ENCODE data around the gene FOXP1. TPM values are rescaled to one million over a fixed set of nuclear protein-coding genes. Genes with fewer than 3 reads are reported as not detected.
A peak's percentile ranks its signal among the peaks of the same experiment; 100 is the strongest.

FOXP1 gene
- total RNA-seq, 1 experiment from 2014 or later: 75.3 TPM

GRCh38 chr3:70970952-70971351 lies 612.6 kb downstream of the FOXP1 start:
- Histone ChIP-seq H3K27ac (ENCODE audit: insufficient read length, low read depth, low read length) (no peak overlapping the region), H3K4me2 (ENCODE audit: insufficient read depth, insufficient read length, low read length) (no peak overlapping the region), H3T11ph (ENCODE audit: low read length) (no peak overlapping the region), H2AK5ac (ENCODE audit: insufficient read length, low read length) (no peak overlapping the region), H3K4ac (ENCODE audit: low read depth, low read length) (no peak overlapping the region), H3K18ac (ENCODE audit: insufficient read length, low read depth, low read length) (no peak overlapping the region), H3K79me1 (ENCODE audit: insufficient read depth, low read depth, low read length, poor library complexity, severe bottlenecking) (no peaks in the 10 kb centered on the region), H2BK5ac (ENCODE audit: insufficient read length, low read length) (no peak overlapping the region), H3K79me2 (ENCODE audit: insufficient read depth, low read length) (no peaks in the 10 kb centered on the region), H4K5ac (ENCODE audit: insufficient read length, low read depth, low read length) (no peak overlapping the region), H3K23me2 (ENCODE audit: insufficient read length, low read depth, low read length, poor library complexity, severe bottlenecking) (no peaks in the 10 kb centered on the region), H3K27me3 (ENCODE audit: insufficient read depth, low read length) (no peaks in the 10 kb centered on the region), H2BK20ac (ENCODE audit: low read depth, low read length, poor library complexity, severe bottlenecking) (no peak overlapping the region), H3K14ac (ENCODE audit: insufficient read depth, low read length) (no peak overlapping the region), H2BK15ac (ENCODE audit: low read depth, low read length) (no peak overlapping the region), H3K23ac (ENCODE audit: insufficient read length, low read depth, low read length) (no peak overlapping the region), H3K9ac (ENCODE audit: extremely low read depth, insufficient read length, low read length) (no peak overlapping the region), H4K8ac (replicated peaks; ENCODE audit: insufficient read length, low read depth, low read length) (no peak overlapping the region), H3K56ac (ENCODE audit: insufficient read length, low read depth, low read length) (no peak overlapping the region), H4K20me1 (ENCODE audit: control insufficient read depth, insufficient read depth, insufficient read length) (no peaks in the 10 kb centered on the region), H2BK120ac (ENCODE audit: low read depth, low read length, poor library complexity, severe bottlenecking) (no peak overlapping the region), H3K4me1 (ENCODE audit: insufficient read depth, low read length) (no peaks in the 10 kb centered on the region), H4K91ac (ENCODE audit: insufficient read length, low read depth, low read length) (no peak overlapping the region), H2AFZ (ENCODE audit: low read length) (no peak overlapping the region), H2BK12ac (ENCODE audit: insufficient read length, low read depth, low read length) (no peak overlapping the region), H3K9me3 (ENCODE audit: control insufficient read depth, low read depth, low read length) (no peaks in the 10 kb centered on the region)
- Mint-ChIP-seq H3K4me3 (no peak overlapping the region; a peak in 1 of 5 replicates), H3K36me3 (ENCODE audit: insufficient read depth in 1 of 3, low read depth in 3 of 3) (peaks cover 2 to 55% (median 25%) of the 10 kb centered on the region in 3 experiments; a peak in 6 of 7 replicates), H3K4me1 (peaks cover 17 to 25% of the 10 kb centered on the region in 2 experiments), H3K27me3 (ENCODE audit: low read depth) (no peaks in the 10 kb centered on the region), H3K27ac (peak overlapping the region in 2 of 3 experiments; percentile 1 to 45; a peak in 3 of 7 replicates), H3K9me3 (no peaks in the 10 kb centered on the region)
- TF ChIP-seq, protein P1, sequence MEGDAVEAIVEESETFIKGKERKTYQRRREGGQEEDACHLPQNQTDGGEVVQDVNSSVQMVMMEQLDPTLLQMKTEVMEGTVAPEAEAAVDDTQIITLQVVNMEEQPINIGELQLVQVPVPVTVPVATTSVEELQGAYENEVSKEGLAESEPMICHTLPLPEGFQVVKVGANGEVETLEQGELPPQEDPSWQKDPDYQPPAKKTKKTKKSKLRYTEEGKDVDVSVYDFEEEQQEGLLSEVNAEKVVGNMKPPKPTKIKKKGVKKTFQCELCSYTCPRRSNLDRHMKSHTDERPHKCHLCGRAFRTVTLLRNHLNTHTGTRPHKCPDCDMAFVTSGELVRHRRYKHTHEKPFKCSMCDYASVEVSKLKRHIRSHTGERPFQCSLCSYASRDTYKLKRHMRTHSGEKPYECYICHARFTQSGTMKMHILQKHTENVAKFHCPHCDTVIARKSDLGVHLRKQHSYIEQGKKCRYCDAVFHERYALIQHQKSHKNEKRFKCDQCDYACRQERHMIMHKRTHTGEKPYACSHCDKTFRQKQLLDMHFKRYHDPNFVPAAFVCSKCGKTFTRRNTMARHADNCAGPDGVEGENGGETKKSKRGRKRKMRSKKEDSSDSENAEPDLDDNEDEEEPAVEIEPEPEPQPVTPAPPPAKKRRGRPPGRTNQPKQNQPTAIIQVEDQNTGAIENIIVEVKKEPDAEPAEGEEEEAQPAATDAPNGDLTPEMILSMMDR (conservative IDR thresholded peaks at IDR 0.05): no peak
- no CpG with 5 or more reads among the region's 6 CpGs for WGBS (ENCODE audit: extremely low coverage, insufficient read length, low lambda C conversion rate)
- no peak for DNase-seq

All from H9 (cell line).